Coronary artery (tissue), 2 donors: ENCODE data around the gene TNPO2.

Experiments used
- DNase-seq: peaks from one replicate; pipeline ENCODE4 v3.0.0-alpha.2; 2017; ENCODE audit warnings: low spot score
- H3K27ac ChIP-seq, 2 donors: fragments of 200-600 bp; sonication (generic); one replicate each; pipeline ENCODE4 v1.5.1; 2016 to 2019
- H3K4me3 ChIP-seq: fragments of 200-600 bp; sonication (generic); 2 replicates; pipeline ENCODE4 v1.5.1; 2016; ENCODE audit warnings: mild to moderate bottlenecking, moderate library complexity
- TF ChIP-seq, protein P1 (sequence below): fragments of 200-600 bp; sonication (generic); IDR thresholded peaks from one replicate; pipeline ENCODE4 v1.5.1; 2019; ENCODE audit warnings: antibody characterized with exemption

Gene TNPO2

DNA sequence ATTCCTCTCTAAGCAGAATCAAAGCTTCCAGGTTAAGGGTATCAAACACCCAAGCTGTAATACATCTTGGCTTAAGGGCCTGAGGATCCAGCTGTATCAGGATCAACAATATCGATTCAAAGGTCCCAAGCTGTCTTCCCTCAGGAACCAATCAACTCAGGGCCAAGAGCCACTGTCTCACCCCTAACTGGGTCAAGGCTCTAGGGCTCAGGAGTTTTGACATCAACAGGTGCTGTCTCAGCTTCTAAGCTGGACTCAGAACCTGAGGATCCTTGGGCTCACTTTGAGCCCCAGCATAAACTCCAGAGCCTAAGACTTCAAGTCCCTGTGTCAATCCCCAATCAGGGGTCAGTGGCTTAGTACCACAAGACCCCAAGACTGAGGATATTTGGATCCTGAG is 28.2 kb downstream of the TNPO2 start:
- peak overlapping the region; percentile 73 for H3K4me3 ChIP-seq
- H3K27ac ChIP-seq, result no peak overlapping the region
- TF ChIP-seq, protein P1, sequence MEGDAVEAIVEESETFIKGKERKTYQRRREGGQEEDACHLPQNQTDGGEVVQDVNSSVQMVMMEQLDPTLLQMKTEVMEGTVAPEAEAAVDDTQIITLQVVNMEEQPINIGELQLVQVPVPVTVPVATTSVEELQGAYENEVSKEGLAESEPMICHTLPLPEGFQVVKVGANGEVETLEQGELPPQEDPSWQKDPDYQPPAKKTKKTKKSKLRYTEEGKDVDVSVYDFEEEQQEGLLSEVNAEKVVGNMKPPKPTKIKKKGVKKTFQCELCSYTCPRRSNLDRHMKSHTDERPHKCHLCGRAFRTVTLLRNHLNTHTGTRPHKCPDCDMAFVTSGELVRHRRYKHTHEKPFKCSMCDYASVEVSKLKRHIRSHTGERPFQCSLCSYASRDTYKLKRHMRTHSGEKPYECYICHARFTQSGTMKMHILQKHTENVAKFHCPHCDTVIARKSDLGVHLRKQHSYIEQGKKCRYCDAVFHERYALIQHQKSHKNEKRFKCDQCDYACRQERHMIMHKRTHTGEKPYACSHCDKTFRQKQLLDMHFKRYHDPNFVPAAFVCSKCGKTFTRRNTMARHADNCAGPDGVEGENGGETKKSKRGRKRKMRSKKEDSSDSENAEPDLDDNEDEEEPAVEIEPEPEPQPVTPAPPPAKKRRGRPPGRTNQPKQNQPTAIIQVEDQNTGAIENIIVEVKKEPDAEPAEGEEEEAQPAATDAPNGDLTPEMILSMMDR, result no peak
- DNase-seq, result no peak

DNA sequence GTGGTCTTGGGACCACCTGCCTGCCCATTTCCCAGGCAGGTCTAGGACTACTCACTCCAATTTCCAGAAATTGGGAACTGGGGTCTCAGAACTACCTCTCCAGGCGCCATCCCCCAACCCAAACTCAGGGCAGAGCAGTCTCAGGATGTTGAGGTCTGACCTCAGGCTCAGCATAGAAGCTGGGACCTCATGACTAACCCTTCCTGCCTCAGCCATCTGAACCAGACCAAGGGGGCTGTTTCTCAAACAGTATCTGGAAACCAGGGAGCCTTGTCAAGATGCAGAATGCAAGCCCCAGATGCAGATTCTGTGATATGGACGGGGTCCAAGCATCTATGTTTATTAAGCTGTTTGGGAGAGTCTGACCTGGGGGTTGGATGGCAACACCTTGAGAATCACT is 28.6 kb downstream of the TNPO2 start:
- Histone ChIP-seq H3K27ac (no peak overlapping the region), H3K4me3 (no peak overlapping the region)
- DNase-seq, result no peak
- TF ChIP-seq, protein P1, result no peak

DNA sequence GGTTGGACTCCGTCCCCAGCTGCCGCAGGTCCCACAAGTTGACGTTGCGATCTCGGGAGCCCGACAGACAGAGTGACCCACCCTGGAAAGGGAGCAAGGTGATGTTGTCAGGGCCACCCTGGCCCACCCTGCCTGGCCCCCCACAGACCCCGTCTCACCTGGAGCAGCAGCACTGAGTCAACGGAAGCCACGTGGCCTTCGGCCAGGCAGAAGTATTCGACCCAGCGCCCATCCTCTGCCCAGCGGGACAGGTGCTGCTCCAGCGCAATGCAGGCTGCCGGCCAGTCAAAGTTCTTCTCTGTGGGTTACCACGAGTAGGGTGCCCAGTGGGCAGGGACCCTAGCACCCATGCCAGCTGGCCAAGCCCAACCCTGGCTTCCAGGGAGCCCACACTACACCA is 29.1 kb downstream of the TNPO2 start:
- TF ChIP-seq, protein P1, result no peak
- Histone ChIP-seq H3K4me3 (no peak overlapping the region), H3K27ac (no peak overlapping the region)
- no peak for DNase-seq

DNA sequence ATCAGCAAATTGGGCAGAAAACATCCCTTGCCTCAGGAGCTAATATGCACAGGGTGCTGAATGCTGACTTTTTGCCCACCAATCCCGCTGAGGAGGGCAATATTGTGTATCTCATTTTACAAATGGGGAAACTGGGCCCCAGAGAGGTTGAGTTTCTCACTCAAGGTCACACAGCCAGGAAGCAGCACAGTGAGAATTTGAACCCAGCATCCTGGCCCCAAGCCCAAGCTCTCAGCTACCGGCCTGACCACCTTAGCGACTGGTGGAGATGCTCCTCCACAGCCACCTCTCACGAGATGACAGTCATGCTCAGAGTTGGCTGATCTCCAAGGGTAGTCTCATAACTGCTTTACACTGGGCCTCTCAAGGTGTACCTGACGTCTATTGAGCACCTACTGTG is 30.8 kb downstream of the TNPO2 start:
- Histone ChIP-seq H3K27ac (no peak overlapping the region), H3K4me3 (no peak overlapping the region)
- DNase-seq, result no peak
- TF ChIP-seq, protein P1, result no peak

DNA sequence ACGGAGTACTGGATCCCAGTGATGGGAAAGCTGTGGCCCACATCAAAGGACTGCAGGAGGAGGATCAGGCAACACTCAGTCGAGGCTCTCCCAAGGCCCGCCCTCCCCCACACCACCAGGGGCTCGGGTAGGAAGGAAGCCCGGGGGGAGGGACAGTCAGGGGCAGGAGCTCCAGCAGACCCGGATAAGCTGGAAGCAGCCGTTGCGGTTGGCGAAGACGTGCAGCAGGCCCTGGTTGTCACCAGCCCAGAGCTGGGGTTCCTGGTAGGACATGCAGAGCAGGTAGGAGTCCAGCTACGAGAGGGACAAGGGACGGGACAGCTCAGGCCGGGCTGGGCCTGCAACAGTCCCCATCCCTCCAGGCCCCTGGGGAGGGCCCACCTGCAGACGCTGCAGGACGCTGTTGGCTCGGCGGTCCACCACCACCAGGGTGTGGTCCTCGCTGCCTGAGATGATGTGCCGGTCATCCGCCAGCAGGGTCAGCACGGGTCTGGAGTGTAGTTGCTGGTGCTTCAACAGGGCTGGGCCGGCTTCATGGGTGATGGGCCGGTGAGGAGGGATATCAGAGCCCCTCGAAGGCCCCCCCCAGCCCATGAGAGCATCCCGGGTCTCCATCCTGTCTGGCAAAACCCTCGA is 34.0 kb downstream of the TNPO2 start:
- DNase-seq, result peak; percentile 68
- TF ChIP-seq, protein P1, result no peak
- Histone ChIP-seq H3K4me3 (no peak overlapping the region), H3K27ac (no peak overlapping the region)

DNA sequence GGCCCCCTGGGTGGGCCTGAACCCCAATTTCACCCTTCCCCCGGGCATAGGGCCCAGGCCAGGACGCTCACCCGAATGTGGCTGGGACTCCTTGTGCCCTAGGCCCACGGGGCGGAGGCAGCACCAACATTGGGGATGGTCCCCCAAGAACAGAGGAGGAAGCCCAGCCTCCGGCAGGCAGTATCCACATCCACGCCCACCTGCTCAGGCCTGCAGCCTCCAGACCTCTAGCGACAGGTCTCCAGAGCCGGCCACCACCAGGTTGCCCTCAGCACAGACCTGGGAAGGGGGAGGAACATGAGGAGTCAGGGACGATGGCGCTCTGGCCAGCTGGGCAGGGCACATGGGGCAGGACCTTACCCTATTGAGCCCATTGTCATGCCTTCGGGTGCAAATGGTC is 34.7 kb downstream of the TNPO2 start:
- no peak overlapping the region for H3K27ac ChIP-seq
- no peak for DNase-seq
- TF ChIP-seq, protein P1, result no peak
- no peak overlapping the region for H3K4me3 ChIP-seq

DNA sequence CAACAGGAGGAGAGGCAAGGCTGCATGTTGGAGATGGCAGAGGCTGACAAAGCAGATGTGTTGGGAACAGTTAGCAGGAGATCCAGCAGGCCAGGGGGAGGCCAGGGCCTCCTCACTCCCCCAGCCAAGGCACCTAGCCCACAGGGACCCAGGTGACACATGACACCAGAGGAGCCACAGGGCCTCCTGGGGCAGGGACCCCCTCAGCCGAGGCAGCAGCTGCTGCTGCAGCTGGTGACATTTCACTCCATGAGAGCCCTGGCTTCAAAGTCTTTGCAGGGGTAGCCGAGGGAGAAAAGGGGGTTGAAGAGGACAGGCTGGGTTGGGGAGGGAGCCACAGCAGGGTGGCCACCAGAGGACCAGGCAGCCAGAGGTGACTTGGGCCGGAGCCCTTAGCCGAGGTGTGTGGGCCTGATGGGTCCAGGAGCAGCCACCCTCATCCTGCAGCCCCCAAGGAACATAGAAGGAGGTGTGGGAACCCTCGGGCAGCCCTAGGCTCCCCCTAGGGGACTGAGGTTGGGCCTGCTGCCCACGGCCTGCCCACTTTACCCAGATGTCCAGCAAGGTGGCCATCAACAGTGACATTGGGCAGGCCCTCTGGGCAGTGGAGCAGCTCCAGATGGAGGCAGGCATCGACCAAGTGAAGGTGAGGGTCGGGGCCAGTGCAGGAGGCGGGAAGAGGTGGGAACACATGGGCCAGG is 36.1 kb downstream of the TNPO2 start, which contains the start of gene GNG14:
GNG14 (plus strand) TSS at position 503 of the 701 bp plus-strand sequence; CDS start at position 554, 51 bp downstream.
- TF ChIP-seq, protein P1, result no peak
- Histone ChIP-seq H3K27ac (no peak within 1 kb of the TSS), H3K4me3 (no peak within 1 kb of the TSS)
- DNase-seq, result no peak
